ENCODE results near the gene PREX1.

GRCh38 chr20:48703107-48703506 lies 124.7 kb downstream of the PREX1 start:
- TF ChIP-seq CTCF (IDR thresholded peaks at IDR 0.05) (no peak), REST (IDR thresholded peaks at IDR 0.05; ENCODE audit: insufficient read depth in 1 of 2, low read depth in 2 of 2, low read length in 1 of 2) (no peak), POLR2AphosphoS5 (IDR thresholded peaks at IDR 0.05; ENCODE audit: low read depth, low read length) (no peak), SIN3A (IDR thresholded peaks at IDR 0.05; ENCODE audit: borderline replicate concordance, insufficient read depth, low read depth, low read length) (no peak), TCF7L2 (IDR thresholded peaks at IDR 0.05; ENCODE audit: low read depth, low read length) (no peak)

Measured in Panc1 (cell line).